K562 (cell line): ENCODE measurements around the gene PPP1R15A. TPM values are rescaled to one million over a fixed set of nuclear protein-coding genes. Genes with fewer than 3 reads are reported as not detected.
A peak's percentile ranks its signal among the peaks of the same experiment; 100 is the strongest.
"Not testable (repeated sequence)": the region's sequence is repeated elsewhere in the genome, so short reads cannot be mapped to it uniquely, and the experiment has no call there.

Experiments
- CTBP1 ChIP-seq: fragments of 450-650 bp; IDR thresholded peaks from 2 replicates; pipeline ENCODE4 v1.6.1; 2016; ENCODE audit warnings: borderline replicate concordance
- CXXC5 ChIP-seq: fragments of 250-450 bp; sonication (Bioruptor Pico); IDR thresholded peaks from 2 replicates; pipeline ENCODE4 v1.8.0; 2022; ENCODE audit warnings: inconsistent platforms, mild to moderate bottlenecking, moderate library complexity
- ETV6 ChIP-seq, 3 experiments: fragments of 150-350 bp in 1 of 3; sonication (generic) in 1 of 3; formaldehyde crosslinking in 1 of 3; IDR thresholded peaks; 2 replicates each; pipeline versions ENCODE4 v1.6.1 to v1.8.0; 2014 to 2022; ENCODE audit warnings: borderline replicate concordance in 2 of 3, low read depth in 2 of 3, antibody characterized with exemption in 1 of 3, low read length in 1 of 3, mild to moderate bottlenecking in 1 of 3, missing genetic modification reagents in 1 of 3
- FOSL1 ChIP-seq: fragments of 200-800 bp; sonication (Bioruptor generic); conservative IDR thresholded peaks from 2 replicates; pipeline ENCODE4 v1.6.1; 2016; ENCODE audit warnings: missing genetic modification characterization, missing compliant biosample characterization
- GTF2E2 ChIP-seq: fragments of 200-800 bp; sonication (Bioruptor generic); IDR thresholded peaks from 2 replicates; pipeline ENCODE4 v1.6.1; 2016; ENCODE audit warnings: missing genetic modification characterization, missing compliant biosample characterization
- HBP1 ChIP-seq: fragments of 450-650 bp; formaldehyde crosslinking; IDR thresholded peaks from 2 replicates; pipeline ENCODE4 v1.4.0; 2022; ENCODE audit warnings: missing genetic modification characterization
- HNRNPLL ChIP-seq: fragments of 200-400 bp; formaldehyde crosslinking; IDR thresholded peaks from 2 replicates; pipeline ENCODE4 v1.6.1; 2017; ENCODE audit warnings: low read length, low read depth, mild to moderate bottlenecking; ENCODE audit not compliant: poor library complexity, severe bottlenecking
- JUND ChIP-seq, 2 experiments: IDR thresholded peaks; 2 replicates in 1 of 2; 3 replicates in 1 of 2; pipeline ENCODE4 v1.6.1; 2011; ENCODE audit warnings: borderline replicate concordance in 2 of 2, low read depth in 2 of 2, low read length in 2 of 2, improper control_type of control experiment in 1 of 2, missing biosample characterization in 1 of 2, missing genetic modification characterization in 1 of 2, missing genetic modification reagents in 1 of 2
- PHB ChIP-seq: fragments of 250-450 bp; sonication (Bioruptor Pico); IDR thresholded peaks from 2 replicates; pipeline ENCODE4 v1.5.0; 2021
- SMAD3 ChIP-seq: fragments of 450-650 bp; formaldehyde crosslinking; conservative IDR thresholded peaks from 2 replicates; pipeline ENCODE4 v1.4.0; 2020; ENCODE audit warnings: mild to moderate bottlenecking
- SOX6 ChIP-seq: fragments of 450-650 bp; IDR thresholded peaks from 2 replicates; pipeline ENCODE4 v1.6.1; 2014; ENCODE audit warnings: mild to moderate bottlenecking
- THRB ChIP-seq: fragments of 450-650 bp; formaldehyde crosslinking; conservative IDR thresholded peaks from 2 replicates; pipeline ENCODE4 v1.4.0; 2022; ENCODE audit warnings: mild to moderate bottlenecking, missing genetic modification characterization
- ZBTB2 ChIP-seq: fragments of 450-650 bp; IDR thresholded peaks from 2 replicates; pipeline ENCODE4 v1.6.1; 2016; ENCODE audit warnings: antibody characterized with exemption
- ZBTB9 ChIP-seq: fragments of 450-650 bp; formaldehyde crosslinking; IDR thresholded peaks from 2 replicates; pipeline ENCODE4 v1.4.0; 2020; ENCODE audit warnings: mild to moderate bottlenecking, moderate library complexity
- ZC3H4 ChIP-seq: sonication (generic); formaldehyde crosslinking; IDR thresholded peaks from 2 replicates; pipeline ENCODE4 v1.9.0; 2021; ENCODE audit warnings: missing genetic modification reagents, borderline replicate concordance
- ZFP1 ChIP-seq: fragments of 450-650 bp; formaldehyde crosslinking; IDR thresholded peaks from 2 replicates; pipeline ENCODE4 v1.4.0; 2020; ENCODE audit warnings: mild to moderate bottlenecking, mixed read lengths
- ZNF23 ChIP-seq: fragments of 250-450 bp; sonication (Bioruptor Pico); IDR thresholded peaks from 2 replicates; pipeline ENCODE4 v1.4.0; 2020; ENCODE audit warnings: mild to moderate bottlenecking
- ZNF263 ChIP-seq: sonication (generic); formaldehyde crosslinking; IDR thresholded peaks from 2 replicates; pipeline ENCODE4 v1.8.0; 2022; ENCODE audit warnings: mild to moderate bottlenecking, missing genetic modification reagents, borderline replicate concordance
- ZNF695 ChIP-seq: fragments of 450-650 bp; formaldehyde crosslinking; IDR thresholded peaks from 2 replicates; pipeline ENCODE4 v1.4.0; 2020; ENCODE audit warnings: mild to moderate bottlenecking, moderate library complexity
- polyA plus RNA-seq, 8 experiments: library from polyadenylated mRNA; depleted of rRNA in 4 of 8; stranded (reverse) in 5 of 8; unstranded in 3 of 8; fragments of >200 nt; fragmentation: Nextera tagmentation in 2 of 8; fragmentation: Illumina TruSeq in 1 of 8; extraction: Ambion mirVana in 2 of 8; extraction: Trizol in 1 of 8; gene quantifications; 2 replicates each; pipeline versions ENCODE4 v1.2.1 to v1.2.3, GENCODE V29; 2011 to 2014; ENCODE audit warnings: inconsistent platforms in 1 of 8, missing spikeins in 1 of 8
- total RNA-seq, 7 experiments: library from RNA; depleted of rRNA in 6 of 7; stranded (reverse); fragments of >200 nt in 6 of 7; fragmentation: Illumina TruSeq in 2 of 7; extraction: Trizol in 2 of 7; gene quantifications; 2 replicates each; pipeline versions ENCODE4 v1.2.1 to v1.2.3, GENCODE V29; 2011 to 2021; ENCODE audit warnings: low replicate concordance in 1 of 7

The PPP1R15A gene
- total and polyA plus RNA-seq, 9 of the 15 experiments (the other 6 are each of a cell fraction or from before 2014, with no cell fraction given): 0.42 to 73.7 (median 44.0) TPM

GRCh38 chr19:48876043-48876981, 4.1 kb downstream of the PPP1R15A start (continued):
- peak; percentile 58 for TF ChIP-seq ZBTB2
- peak; percentile 89 for TF ChIP-seq ZBTB9 (CRISPR knock-in tag)
- peak; percentile 49; the same call in 1 of the 2 replicates for TF ChIP-seq PHB (CRISPR knock-in tag)
- TF ChIP-seq ZNF263: 0 out of 2 replicates have a peak, but pooled peaks have one; percentile 31
- peak; percentile 66 for TF ChIP-seq SMAD3 (CRISPR knock-in tag)
- peak; percentile 72; the same call in 1 of the 2 replicates for TF ChIP-seq ZNF695 (CRISPR knock-in tag)
- TF ChIP-seq CXXC5 (CRISPR knock-in tag): peak; percentile 74
- TF ChIP-seq CTBP1: peak; percentile 70
- TF ChIP-seq FOSL1: peak; percentile 98
- TF ChIP-seq ZNF23 (CRISPR knock-in tag): peak; percentile 72; the same call in 1 of the 2 replicates
- 0 out of 2 replicates have a peak, but pooled peaks have one; percentile 31 for TF ChIP-seq ZC3H4 (CRISPR knock-in tag)
- peak; percentile 96 for TF ChIP-seq SOX6
- TF ChIP-seq HBP1 (CRISPR knock-in tag): peak; percentile 66; the same call in 1 of the 2 replicates
- TF ChIP-seq THRB (CRISPR knock-in tag): peak; percentile 70
- peak; percentile 90 for TF ChIP-seq GTF2E2 (tag)
- TF ChIP-seq HNRNPLL: peak; percentile 42
- TF ChIP-seq JUND (IDR thresholded peaks at IDR 0.05; ENCODE audit: borderline replicate concordance, low read depth, low read length): peak; percentile 97
- TF ChIP-seq JUND (tag; IDR thresholded peaks at IDR 0.05; ENCODE audit: borderline replicate concordance, low read depth, low read length): peak; percentile 97; the same call in 2 of the 3 replicates
- TF ChIP-seq ZFP1 (CRISPR knock-in tag): peak; percentile 56
- not testable (repeated sequence) for TF ChIP-seq ETV6 (IDR thresholded peaks at IDR 0.05; ENCODE audit: borderline replicate concordance in 1 of 2, low read depth in 2 of 2, low read length in 1 of 2)
- TF ChIP-seq ETV6 (CRISPR knock-in tag; IDR thresholded peaks at IDR 0.05; ENCODE audit: borderline replicate concordance): peak; percentile 54; the same call in 1 of the 2 replicates
